Activated naive CD4-positive, alpha-beta T cell treated with anti-CD3 and anti-CD28 coated beads, Interleukin-2, amount 50 U/mL, for 24 hours (primary cell): ENCODE data around the gene OR51B4.
"Not testable (repeated sequence)": the region's sequence is repeated elsewhere in the genome, so short reads cannot be mapped to it uniquely, and the experiment has no call there.

Experiments
- H3K27ac Mint-ChIP-seq: one replicate; pipeline ENCODE4 v1.8.0; 2021; ENCODE audit warnings: mild to moderate bottlenecking, mixed read lengths
- H3K27me3 Mint-ChIP-seq: one replicate; pipeline ENCODE4 v1.8.0; 2021; ENCODE audit warnings: mixed read lengths
- H3K36me3 Mint-ChIP-seq: one replicate; pipeline ENCODE4 v1.8.0; 2021; ENCODE audit warnings: mixed read lengths
- H3K4me1 Mint-ChIP-seq: one replicate; pipeline ENCODE4 v1.8.0; 2021; ENCODE audit warnings: mixed read lengths
- H3K4me3 Mint-ChIP-seq: one replicate; pipeline ENCODE4 v1.8.0; 2021; ENCODE audit warnings: mild to moderate bottlenecking, mixed read lengths
- H3K9me3 Mint-ChIP-seq: one replicate; pipeline ENCODE4 v1.8.0; 2021; ENCODE audit warnings: mixed read lengths

The OR51B4 gene

GRCh38 chr11:5304046-5304445 is 2.3 kb upstream of the OR51B4 start:
- H3K27me3 Mint-ChIP-seq = peaks cover 2% of the 10 kb centered on the region
- H3K36me3 Mint-ChIP-seq = no peaks in the 10 kb centered on the region

GRCh38 chr11:5303626-5304025 is 1.9 kb upstream of the OR51B4 start:
- Mint-ChIP-seq H3K4me1 (no peaks in the 10 kb centered on the region), H3K27me3 (peaks cover 2% of the 10 kb centered on the region), H3K9me3 (no peaks in the 10 kb centered on the region), H3K36me3 (no peaks in the 10 kb centered on the region), H3K27ac (no peak overlapping the region), H3K4me3 (no peak overlapping the region)

More at GRCh38 chr11:5304046-5304445, 2.3 kb upstream of the OR51B4 start:
- Mint-ChIP-seq H3K9me3 (no peaks in the 10 kb centered on the region), H3K4me1 (no peaks in the 10 kb centered on the region), H3K27ac (no peak overlapping the region), H3K4me3 (no peak overlapping the region)

- H3K36me3 Mint-ChIP-seq = no peaks in the 10 kb centered on the region
- H3K4me1 Mint-ChIP-seq = no peaks in the 10 kb centered on the region
- H3K27ac Mint-ChIP-seq = no peak overlapping the region
- H3K4me3 Mint-ChIP-seq = no peak overlapping the region
- no peaks in the 10 kb centered on the region for H3K9me3 Mint-ChIP-seq
- H3K27me3 Mint-ChIP-seq = peaks cover 5% of the 10 kb centered on the region
Observed at GRCh38 chr11:5300251-5300650, 1.5 kb downstream of the OR51B4 start.

- peaks cover 3% of the 10 kb centered on the region for H3K27me3 Mint-ChIP-seq
- H3K27ac Mint-ChIP-seq = no peak overlapping the region
- H3K4me1 Mint-ChIP-seq = no peaks in the 10 kb centered on the region
- H3K4me3 Mint-ChIP-seq = no peak overlapping the region
- no peaks in the 10 kb centered on the region for H3K36me3 Mint-ChIP-seq
- H3K9me3 Mint-ChIP-seq = no peaks in the 10 kb centered on the region
Observed at GRCh38 chr11:5298451-5298850, 3.3 kb downstream of the OR51B4 start.

- Mint-ChIP-seq H3K27me3 (peaks cover 3% of the 10 kb centered on the region), H3K9me3 (no peaks in the 10 kb centered on the region), H3K4me1 (no peaks in the 10 kb centered on the region), H3K27ac (no peak overlapping the region), H3K36me3 (no peaks in the 10 kb centered on the region), H3K4me3 (no peak overlapping the region)
Observed at GRCh38 chr11:5297721-5298323, 3.9 kb downstream of the OR51B4 start.

- H3K4me1 Mint-ChIP-seq, H3K27ac Mint-ChIP-seq, H3K36me3 Mint-ChIP-seq, H3K9me3 Mint-ChIP-seq, H3K27me3 Mint-ChIP-seq, H3K4me3 Mint-ChIP-seq: not testable (repeated sequence)
Observed at GRCh38 chr11:5294342-5294995, 7.3 kb downstream of the OR51B4 start.

- Mint-ChIP-seq H3K4me1 (no peaks in the 10 kb centered on the region), H3K9me3 (no peaks in the 10 kb centered on the region), H3K27ac (no peak overlapping the region), H3K4me3 (no peak overlapping the region), H3K36me3 (no peaks in the 10 kb centered on the region), H3K27me3 (peaks cover 3% of the 10 kb centered on the region)
Observed at GRCh38 chr11:5293028-5293427, 8.7 kb downstream of the OR51B4 start.

- Mint-ChIP-seq H3K27ac (no peak overlapping the region), H3K4me1 (no peaks in the 10 kb centered on the region), H3K27me3 (no peaks in the 10 kb centered on the region), H3K36me3 (no peaks in the 10 kb centered on the region), H3K9me3 (no peaks in the 10 kb centered on the region), H3K4me3 (no peak overlapping the region)
Observed at GRCh38 chr11:5291207-5291838, 10.4 kb downstream of the OR51B4 start.

- H3K36me3 Mint-ChIP-seq = no peaks in the 10 kb centered on the region
- H3K4me1 Mint-ChIP-seq = no peaks in the 10 kb centered on the region
- H3K27ac Mint-ChIP-seq = no peak overlapping the region
- H3K4me3 Mint-ChIP-seq = no peak overlapping the region
- no peaks in the 10 kb centered on the region for H3K27me3 Mint-ChIP-seq
- H3K9me3 Mint-ChIP-seq = no peaks in the 10 kb centered on the region
Observed at GRCh38 chr11:5290106-5290505, 11.6 kb downstream of the OR51B4 start.

- H3K4me1 Mint-ChIP-seq = no peaks in the 10 kb centered on the region
- no peaks in the 10 kb centered on the region for H3K9me3 Mint-ChIP-seq
Observed at GRCh38 chr11:5289696-5290095, 12.1 kb downstream of the OR51B4 start.

GRCh38 chr11:5288906-5289550 is 12.7 kb downstream of the OR51B4 start:
- Mint-ChIP-seq H3K27ac (no peak overlapping the region), H3K36me3 (no peaks in the 10 kb centered on the region), H3K27me3 (no peaks in the 10 kb centered on the region), H3K9me3 (no peaks in the 10 kb centered on the region), H3K4me1 (no peaks in the 10 kb centered on the region), H3K4me3 (no peak overlapping the region)

More at GRCh38 chr11:5289696-5290095, 12.1 kb downstream of the OR51B4 start:
- no peaks in the 10 kb centered on the region for H3K27me3 Mint-ChIP-seq
- H3K4me3 Mint-ChIP-seq = no peak overlapping the region
- no peak overlapping the region for H3K27ac Mint-ChIP-seq
- H3K36me3 Mint-ChIP-seq = no peaks in the 10 kb centered on the region

- no peak overlapping the region for H3K27ac Mint-ChIP-seq
- H3K4me1 Mint-ChIP-seq = no peaks in the 10 kb centered on the region
- H3K36me3 Mint-ChIP-seq = no peaks in the 10 kb centered on the region
- no peaks in the 10 kb centered on the region for H3K27me3 Mint-ChIP-seq
- no peak overlapping the region for H3K4me3 Mint-ChIP-seq
- no peaks in the 10 kb centered on the region for H3K9me3 Mint-ChIP-seq
Observed at GRCh38 chr11:5288108-5288905, 13.4 kb downstream of the OR51B4 start.

- Mint-ChIP-seq H3K9me3 (no peaks in the 10 kb centered on the region), H3K36me3 (no peaks in the 10 kb centered on the region), H3K4me1 (no peaks in the 10 kb centered on the region), H3K27ac (no peak overlapping the region), H3K27me3 (no peaks in the 10 kb centered on the region), H3K4me3 (no peak overlapping the region)
Observed at GRCh38 chr11:5286901-5287300, 14.8 kb downstream of the OR51B4 start.

GRCh38 chr11:5286351-5286750 is 15.4 kb downstream of the OR51B4 start:
- H3K4me3 Mint-ChIP-seq = no peak overlapping the region
- H3K27ac Mint-ChIP-seq = no peak overlapping the region
- H3K27me3 Mint-ChIP-seq = no peaks in the 10 kb centered on the region
- no peaks in the 10 kb centered on the region for H3K4me1 Mint-ChIP-seq
- no peaks in the 10 kb centered on the region for H3K9me3 Mint-ChIP-seq
- no peaks in the 10 kb centered on the region for H3K36me3 Mint-ChIP-seq

GRCh38 chr11:5285703-5286340 is 15.9 kb downstream of the OR51B4 start:
- Mint-ChIP-seq H3K4me3 (no peak overlapping the region), H3K36me3 (no peaks in the 10 kb centered on the region), H3K9me3 (no peaks in the 10 kb centered on the region)

More at GRCh38 chr11:5285703-5286340, 15.9 kb downstream of the OR51B4 start:
- Mint-ChIP-seq H3K4me1 (no peaks in the 10 kb centered on the region), H3K27ac (no peak overlapping the region), H3K27me3 (no peaks in the 10 kb centered on the region)
